WERI-Rb-1 (cell line): ENCODE results near the gene COL20A1.

Experiments
- DNase-seq: peaks from one replicate; pipeline ENCODE4 v3.0.0-alpha.2; 2020
- H3K27ac ChIP-seq: fragments of 250-450 bp; sonication (Bioruptor Pico); 2 replicates; pipeline ENCODE4 v1.5.1; 2020; ENCODE audit warnings: mild to moderate bottlenecking, moderate library complexity
- H3K27me3 ChIP-seq: fragments of 250-450 bp; sonication (Bioruptor Pico); 2 replicates; pipeline ENCODE4 v1.5.1; 2021; ENCODE audit warnings: mild to moderate bottlenecking, low read depth, moderate library complexity; ENCODE audit not compliant: insufficient read depth, severe bottlenecking
- H3K36me3 ChIP-seq: fragments of 250-450 bp; sonication (Bioruptor Pico); 2 replicates; pipeline ENCODE4 v1.5.1; 2020; ENCODE audit warnings: mild to moderate bottlenecking, moderate library complexity
- H3K4me3 ChIP-seq: 2 replicates; pipeline ENCODE4 v1.5.1; 2011; ENCODE audit warnings: low read depth, mild to moderate bottlenecking, control low read depth, low read length
- H3K9me3 ChIP-seq: fragments of 250-450 bp; sonication (Bioruptor Pico); 2 replicates; pipeline ENCODE4 v1.5.1; 2021; ENCODE audit warnings: mild to moderate bottlenecking, moderate library complexity; ENCODE audit not compliant: severe bottlenecking
- CTCF ChIP-seq: IDR thresholded peaks from 2 replicates; pipeline ENCODE4 v1.5.1; 2011; ENCODE audit warnings: low read depth, mild to moderate bottlenecking, control low read depth, inconsistent platforms, low read length

Gene COL20A1

GRCh38 chr20:63362436-63363009, 69.5 kb downstream of the COL20A1 start:
- H3K27me3 ChIP-seq = no peaks in the 10 kb centered on the region
- 0 out of 2 replicates have a peak, but pooled peaks have one; percentile 13 for TF ChIP-seq CTCF
- H3K36me3 ChIP-seq = no peaks in the 10 kb centered on the region
- no peak for DNase-seq
- H3K4me3 ChIP-seq = no peak overlapping the region
- no peak overlapping the region for H3K27ac ChIP-seq
- no peaks in the 10 kb centered on the region for H3K9me3 ChIP-seq

DNA sequence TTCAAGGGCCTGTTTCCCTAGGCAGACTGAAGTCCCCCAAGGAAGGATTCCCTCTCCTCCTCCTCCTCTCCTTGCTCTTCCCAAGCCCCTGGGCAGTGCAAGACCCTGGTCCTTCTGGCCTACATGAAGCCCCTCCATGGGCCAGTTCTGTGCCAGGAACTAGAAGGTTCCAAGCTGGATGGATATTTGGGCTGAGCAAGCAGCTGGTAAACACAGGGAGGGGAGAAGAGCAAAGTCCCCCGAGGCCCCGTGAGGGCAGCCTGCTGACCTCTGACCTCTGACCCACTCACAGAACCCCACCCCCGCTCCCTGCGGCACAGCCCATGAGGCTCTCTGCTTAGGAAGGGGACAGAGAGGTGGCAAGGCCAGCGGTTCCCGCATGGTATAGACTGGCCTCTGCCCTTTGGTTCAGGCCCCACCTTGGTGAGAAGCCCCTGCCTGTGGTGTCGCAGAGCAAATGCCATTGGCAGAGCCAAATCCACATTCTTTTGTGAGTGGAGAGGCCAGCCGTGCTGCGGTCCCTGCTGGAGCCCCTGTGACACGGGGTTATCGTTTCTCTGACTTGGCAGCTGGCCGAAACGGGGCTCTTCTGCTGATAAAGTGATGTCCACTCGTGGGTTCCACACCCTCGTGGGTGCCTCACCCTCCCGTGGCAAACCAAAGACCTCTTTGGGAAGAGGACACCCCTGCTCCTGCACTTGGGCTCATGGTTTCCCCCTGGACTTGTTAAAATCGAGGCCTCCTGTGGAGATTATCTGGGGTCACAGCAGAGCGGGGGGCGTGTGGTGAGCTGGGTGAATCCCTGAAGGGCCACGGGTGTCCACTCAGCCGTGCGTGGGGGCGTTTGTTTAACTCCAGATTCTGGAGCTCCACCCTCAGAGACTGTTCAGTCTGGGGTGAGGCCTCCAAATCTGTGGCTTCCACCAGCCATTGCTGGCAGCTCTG, 70.3 kb downstream of the COL20A1 start:
- TF ChIP-seq CTCF = no peak

DNA sequence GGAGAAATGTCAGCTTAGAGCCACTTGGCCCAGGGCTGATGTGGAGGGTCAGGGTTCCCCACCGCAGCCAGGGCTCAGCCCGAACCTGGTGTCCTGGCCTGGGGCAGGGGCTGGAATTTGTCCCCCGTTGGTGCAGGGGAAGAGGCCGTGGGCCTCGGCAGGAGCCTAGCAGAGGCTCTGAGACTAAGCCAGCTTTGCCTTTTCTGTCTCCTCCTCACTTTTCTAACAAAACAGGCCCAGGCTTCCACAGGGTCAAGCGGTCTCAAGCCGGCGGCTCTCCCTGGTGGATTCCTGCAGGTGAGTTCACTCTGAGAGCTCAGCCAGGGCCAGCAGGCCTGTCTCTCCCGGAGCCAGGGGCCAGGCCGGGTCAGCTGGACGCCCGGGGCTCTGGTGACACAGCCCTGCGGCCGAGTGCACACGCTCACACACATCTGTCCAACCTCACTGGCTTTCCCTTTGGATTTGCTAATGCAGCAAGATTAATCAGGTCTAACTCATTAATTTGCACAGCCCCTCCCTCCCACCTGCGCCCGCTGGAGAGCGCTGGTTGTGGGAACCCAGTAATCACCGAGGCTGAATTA, 71.1 kb downstream of the COL20A1 start:
- Histone ChIP-seq H3K27me3 (no peaks in the 10 kb centered on the region), H3K9me3 (no peaks in the 10 kb centered on the region), H3K36me3 (no peaks in the 10 kb centered on the region), H3K4me3 (no peak overlapping the region), H3K27ac (peak overlapping the region; percentile 70)
- DNase-seq = peak; percentile 61
- TF ChIP-seq CTCF = no peak

More for the DNA sequence above, 70.3 kb downstream of the COL20A1 start:
- H3K27me3 ChIP-seq = no peaks in the 10 kb centered on the region
- peak overlapping the region; percentile 70 for H3K27ac ChIP-seq
- H3K36me3 ChIP-seq = no peaks in the 10 kb centered on the region
- no peak for DNase-seq
- no peaks in the 10 kb centered on the region for H3K9me3 ChIP-seq
- no peak overlapping the region for H3K4me3 ChIP-seq

GRCh38 chr20:63364801-63365585, 72.0 kb downstream of the COL20A1 start:
- Histone ChIP-seq H3K27me3 (no peaks in the 10 kb centered on the region), H3K36me3 (no peaks in the 10 kb centered on the region), H3K27ac (no peak overlapping the region), H3K9me3 (no peaks in the 10 kb centered on the region), H3K4me3 (no peak overlapping the region)
- DNase-seq = no peak
- TF ChIP-seq CTCF = no peak

GRCh38 chr20:63365601-63366389, 72.8 kb downstream of the COL20A1 start:
- DNase-seq = no peak
- no peaks in the 10 kb centered on the region for H3K9me3 ChIP-seq
- no peak overlapping the region for H3K4me3 ChIP-seq
- no peak overlapping the region for H3K27ac ChIP-seq
- H3K36me3 ChIP-seq = no peaks in the 10 kb centered on the region
- no peaks in the 10 kb centered on the region for H3K27me3 ChIP-seq
- no peak for TF ChIP-seq CTCF
